Mucosa of rectum (tissue), 2 donors: ENCODE results near the gene PLG.
"Not testable (repeated sequence)": the region's sequence is repeated elsewhere in the genome, so short reads cannot be mapped to it uniquely, and the experiment has no call there.

Experiments
- H3K27ac ChIP-seq, 2 donors: one replicate each; pipeline ENCODE4 v1.7.0; 2013; ENCODE audit warnings: inconsistent platforms in 2 of 2, low read depth in 2 of 2, low read length in 2 of 2
- H3K27me3 ChIP-seq, 2 donors: one replicate each; pipeline ENCODE4 v1.7.0; 2013; ENCODE audit warnings: low read length in 2 of 2; ENCODE audit not compliant: control insufficient read depth in 2 of 2, insufficient read depth in 2 of 2
- H3K36me3 ChIP-seq, 2 donors: one replicate each; pipeline ENCODE4 v1.7.0; 2013; ENCODE audit warnings: low read length in 2 of 2; ENCODE audit not compliant: control insufficient read depth in 2 of 2, insufficient read depth in 2 of 2
- H3K4me1 ChIP-seq, 2 donors: one replicate each; pipeline ENCODE4 v1.7.0; 2013; ENCODE audit warnings: low read length in 2 of 2, mild to moderate bottlenecking in 1 of 2; ENCODE audit not compliant: control insufficient read depth in 2 of 2, insufficient read depth in 2 of 2
- H3K4me3 ChIP-seq, 2 donors: one replicate each; pipeline ENCODE4 v1.7.0; 2013; ENCODE audit warnings: low read length in 2 of 2
- H3K9ac ChIP-seq, 2 donors: one replicate each; pipeline ENCODE4 v1.7.0; 2013; ENCODE audit warnings: low read length in 2 of 2, low read depth in 1 of 2, mild to moderate bottlenecking in 1 of 2
- H3K9me3 ChIP-seq, 2 donors: one replicate each; pipeline ENCODE4 v1.7.0; 2013; ENCODE audit warnings: low read length in 2 of 2; ENCODE audit not compliant: control insufficient read depth in 2 of 2
- donor health status: healthy.
- donor health status: Normal muscosa, but diverticular disease.

Gene PLG

GRCh38 chr6:160701918-160702680, at the start of gene PLG:
PLG (plus strand) TSS chr6:160702244; CDS start chr6:160702305, 61 bp downstream.
- not testable (repeated sequence) for H3K4me1 ChIP-seq, H3K4me3 ChIP-seq, H3K36me3 ChIP-seq, H3K27me3 ChIP-seq, H3K9me3 ChIP-seq, H3K9ac ChIP-seq, H3K27ac ChIP-seq

- Histone ChIP-seq H3K36me3 (no peaks in the 10 kb centered on the region), H3K9me3 (no peaks in the 10 kb centered on the region), H3K4me3 (no peak overlapping the region), H3K27ac (no peak overlapping the region), H3K27me3 (no peaks in the 10 kb centered on the region), H3K9ac (no peak overlapping the region), H3K4me1 (no peaks in the 10 kb centered on the region)
These were observed 42.5 kb upstream of the PLG start for GRCh38 chr6:160659562-160659961.

GRCh38 chr6:160661216-160661615, 40.8 kb upstream of the PLG start:
- Histone ChIP-seq H3K4me1 (no peaks in the 10 kb centered on the region), H3K4me3 (no peak overlapping the region), H3K36me3 (no peaks in the 10 kb centered on the region), H3K27ac (no peak overlapping the region), H3K27me3 (no peaks in the 10 kb centered on the region), H3K9me3 (no peaks in the 10 kb centered on the region), H3K9ac (no peak overlapping the region)

- Histone ChIP-seq H3K27me3 (no peaks in the 10 kb centered on the region), H3K36me3 (no peaks in the 10 kb centered on the region), H3K9ac (no peak overlapping the region), H3K4me3 (no peak overlapping the region), H3K9me3 (no peaks in the 10 kb centered on the region), H3K4me1 (no peaks in the 10 kb centered on the region), H3K27ac (no peak overlapping the region)
These were observed 39.6 kb upstream of the PLG start for GRCh38 chr6:160662429-160662828.

GRCh38 chr6:160662842-160663241, 39.2 kb upstream of the PLG start:
- no peaks in the 10 kb centered on the region for H3K36me3 ChIP-seq
- H3K4me1 ChIP-seq, result no peaks in the 10 kb centered on the region
- H3K27ac ChIP-seq, result no peak overlapping the region
- no peaks in the 10 kb centered on the region for H3K27me3 ChIP-seq
- H3K4me3 ChIP-seq, result no peak overlapping the region
- H3K9ac ChIP-seq, result no peak overlapping the region
- no peaks in the 10 kb centered on the region for H3K9me3 ChIP-seq

GRCh38 chr6:160664198-160664597, 37.8 kb upstream of the PLG start, which contains the start of gene LPA:
LPA (minus strand) TSS chr6:160664275; CDS start chr6:160664214, 61 bp downstream.
- H3K9ac ChIP-seq, H3K27ac ChIP-seq, H3K9me3 ChIP-seq, H3K36me3 ChIP-seq, H3K27me3 ChIP-seq, H3K4me1 ChIP-seq, H3K4me3 ChIP-seq: not testable (repeated sequence)

- Histone ChIP-seq H3K9me3 (no peaks in the 10 kb centered on the region), H3K36me3 (no peaks in the 10 kb centered on the region), H3K4me3 (no peak overlapping the region), H3K27me3 (no peaks in the 10 kb centered on the region), H3K4me1 (no peaks in the 10 kb centered on the region), H3K27ac (no peak overlapping the region), H3K9ac (no peak overlapping the region)
These were observed 34.2 kb upstream of the PLG start for GRCh38 chr6:160667639-160668481.

- H3K9me3 ChIP-seq, result no peaks in the 10 kb centered on the region
- no peaks in the 10 kb centered on the region for H3K36me3 ChIP-seq
- no peaks in the 10 kb centered on the region for H3K27me3 ChIP-seq
- no peak overlapping the region for H3K4me3 ChIP-seq
- H3K9ac ChIP-seq, result no peak overlapping the region
- H3K4me1 ChIP-seq, result no peaks in the 10 kb centered on the region
- no peak overlapping the region for H3K27ac ChIP-seq
These were observed 33.5 kb upstream of the PLG start for GRCh38 chr6:160668589-160668988.

GRCh38 chr6:160676418-160676817, 25.6 kb upstream of the PLG start:
- not testable (repeated sequence) for H3K9ac ChIP-seq, H3K4me1 ChIP-seq, H3K4me3 ChIP-seq, H3K36me3 ChIP-seq, H3K27ac ChIP-seq, H3K27me3 ChIP-seq, H3K9me3 ChIP-seq

GRCh38 chr6:160678230-160678629, 23.8 kb upstream of the PLG start:
- Histone ChIP-seq H3K4me1 (no peaks in the 10 kb centered on the region), H3K27ac (no peak overlapping the region), H3K27me3 (no peaks in the 10 kb centered on the region), H3K9ac (no peak overlapping the region), H3K9me3 (no peaks in the 10 kb centered on the region), H3K4me3 (no peak overlapping the region), H3K36me3 (no peaks in the 10 kb centered on the region)
